DOHH2 (cell line): ENCODE data around the gene ACTA2.

Experiments used
- H3F3A ChIP-seq: fragments of 200-600 bp; sonication (generic), shearing (Covaris generic); 2 replicates; pipeline ENCODE4 v1.6.0; 2016; ENCODE audit warnings: antibody characterized with exemption, mild to moderate bottlenecking; ENCODE audit not compliant: control insufficient read depth, insufficient read depth
- H3K27ac ChIP-seq: fragments of 200-600 bp; sonication (generic); 2 replicates; pipeline ENCODE4 v1.5.1; 2014; ENCODE audit warnings: low read depth, mild to moderate bottlenecking, low read length, moderate library complexity
- H3K27me3 ChIP-seq: fragments of 200-600 bp; sonication (generic); 2 replicates; pipeline ENCODE4 v1.6.1; 2014; ENCODE audit warnings: mild to moderate bottlenecking, low read length, mixed read lengths; ENCODE audit not compliant: control insufficient read depth
- H3K36me3 ChIP-seq: fragments of 200-600 bp; sonication (generic); 2 replicates; pipeline ENCODE4 v1.6.1; 2014; ENCODE audit warnings: mild to moderate bottlenecking, low read length, moderate library complexity, mixed read lengths; ENCODE audit not compliant: control insufficient read depth
- H3K4me1 ChIP-seq: fragments of 200-600 bp; sonication (generic); 2 replicates; pipeline ENCODE4 v1.6.1; 2014; ENCODE audit warnings: mild to moderate bottlenecking, low read length, mixed read lengths; ENCODE audit not compliant: control insufficient read depth
- H3K4me2 ChIP-seq: fragments of 200-600 bp; sonication (generic); 2 replicates; pipeline ENCODE4 v1.6.0; 2014; ENCODE audit warnings: mild to moderate bottlenecking, low read length, moderate library complexity
- H3K4me3 ChIP-seq: fragments of 200-600 bp; sonication (generic); 2 replicates; pipeline ENCODE4 v1.5.1; 2014; ENCODE audit warnings: mild to moderate bottlenecking, low read length, mixed read lengths
- H3K79me2 ChIP-seq: fragments of 200-600 bp; sonication (generic); 2 replicates; pipeline ENCODE4 v1.6.1; 2014; ENCODE audit warnings: mild to moderate bottlenecking, low read length, mixed read lengths; ENCODE audit not compliant: control insufficient read depth
- H3K9me2 ChIP-seq: fragments of 200-600 bp; sonication (generic); replicated peaks from 2 replicates; pipeline ENCODE4 v1.6.1; 2014; ENCODE audit warnings: mild to moderate bottlenecking, low read length, mixed read lengths; ENCODE audit not compliant: control insufficient read depth
- H3K9me3 ChIP-seq: fragments of 200-600 bp; sonication (generic); 2 replicates; pipeline ENCODE4 v1.6.1; 2014; ENCODE audit warnings: antibody characterized with exemption, low read length, mixed read lengths; ENCODE audit not compliant: control insufficient read depth, insufficient read depth
- H4K20me1 ChIP-seq: fragments of 200-600 bp; sonication (generic); 2 replicates; pipeline ENCODE4 v1.6.0; 2014; ENCODE audit warnings: low read depth, mild to moderate bottlenecking, antibody characterized with exemption, low read length, moderate library complexity; ENCODE audit not compliant: control insufficient read depth, insufficient read depth
- EZH2phosphoT487 ChIP-seq: fragments of 200-600 bp; sonication (generic); IDR thresholded peaks from 2 replicates; pipeline ENCODE4 v1.6.1; 2017; ENCODE audit warnings: borderline replicate concordance, mild to moderate bottlenecking, antibody characterized with exemption, low read length, moderate library complexity, mixed read lengths
- TF ChIP-seq, protein P1 (sequence below): fragments of 200-600 bp; sonication (generic); IDR thresholded peaks from one replicate; pipeline ENCODE4 v1.5.1; 2014; ENCODE audit warnings: antibody characterized with exemption, mild to moderate bottlenecking, low read depth, low read length; ENCODE audit not compliant: poor library complexity, severe bottlenecking

Gene ACTA2

DNA sequence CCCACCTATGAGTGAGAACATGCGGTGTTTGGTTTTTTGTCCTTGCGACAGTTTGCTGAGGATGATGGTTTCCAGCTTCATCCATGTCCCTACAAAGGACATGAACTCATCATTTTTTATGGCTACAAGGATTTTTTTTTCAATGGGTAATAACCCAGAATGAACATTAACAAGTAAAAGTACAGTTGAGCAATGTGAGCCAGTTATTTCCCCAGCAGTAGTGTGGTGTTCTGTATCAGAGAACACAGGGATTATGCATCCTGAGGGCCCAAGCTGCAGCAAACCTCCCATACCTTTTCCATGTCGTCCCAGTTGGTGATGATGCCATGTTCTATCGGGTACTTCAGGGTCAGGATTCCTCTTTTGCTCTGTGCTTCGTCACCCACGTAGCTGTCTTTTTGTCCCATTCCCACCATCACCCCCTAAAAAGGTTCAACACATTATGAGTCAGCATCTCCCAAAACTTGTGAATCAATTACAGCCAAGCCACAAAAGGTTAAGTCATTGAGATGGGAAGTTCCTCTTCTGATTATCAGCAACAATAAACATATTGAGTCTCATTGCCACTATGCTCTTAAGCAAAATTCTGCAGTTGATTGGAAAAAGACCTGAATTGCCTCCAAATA is 5.5 kb downstream of the ACTA2 start:
- Histone ChIP-seq H3K27ac (no peak overlapping the region), H4K20me1 (no peaks in the 10 kb centered on the region), H3K9me3 (no peaks in the 10 kb centered on the region), H3K4me3 (no peak overlapping the region), H3F3A (peaks cover 5% of the 10 kb centered on the region; the same call in 1 of the 2 replicates), H3K36me3 (no peaks in the 10 kb centered on the region), H3K9me2 (no peaks in the 10 kb centered on the region), H3K27me3 (no peaks in the 10 kb centered on the region), H3K79me2 (no peaks in the 10 kb centered on the region), H3K4me1 (peaks cover 14% of the 10 kb centered on the region), H3K4me2 (no peak overlapping the region)
- TF ChIP-seq, protein P1, sequence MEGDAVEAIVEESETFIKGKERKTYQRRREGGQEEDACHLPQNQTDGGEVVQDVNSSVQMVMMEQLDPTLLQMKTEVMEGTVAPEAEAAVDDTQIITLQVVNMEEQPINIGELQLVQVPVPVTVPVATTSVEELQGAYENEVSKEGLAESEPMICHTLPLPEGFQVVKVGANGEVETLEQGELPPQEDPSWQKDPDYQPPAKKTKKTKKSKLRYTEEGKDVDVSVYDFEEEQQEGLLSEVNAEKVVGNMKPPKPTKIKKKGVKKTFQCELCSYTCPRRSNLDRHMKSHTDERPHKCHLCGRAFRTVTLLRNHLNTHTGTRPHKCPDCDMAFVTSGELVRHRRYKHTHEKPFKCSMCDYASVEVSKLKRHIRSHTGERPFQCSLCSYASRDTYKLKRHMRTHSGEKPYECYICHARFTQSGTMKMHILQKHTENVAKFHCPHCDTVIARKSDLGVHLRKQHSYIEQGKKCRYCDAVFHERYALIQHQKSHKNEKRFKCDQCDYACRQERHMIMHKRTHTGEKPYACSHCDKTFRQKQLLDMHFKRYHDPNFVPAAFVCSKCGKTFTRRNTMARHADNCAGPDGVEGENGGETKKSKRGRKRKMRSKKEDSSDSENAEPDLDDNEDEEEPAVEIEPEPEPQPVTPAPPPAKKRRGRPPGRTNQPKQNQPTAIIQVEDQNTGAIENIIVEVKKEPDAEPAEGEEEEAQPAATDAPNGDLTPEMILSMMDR = no peak
- TF ChIP-seq EZH2phosphoT487 = no peak

DNA sequence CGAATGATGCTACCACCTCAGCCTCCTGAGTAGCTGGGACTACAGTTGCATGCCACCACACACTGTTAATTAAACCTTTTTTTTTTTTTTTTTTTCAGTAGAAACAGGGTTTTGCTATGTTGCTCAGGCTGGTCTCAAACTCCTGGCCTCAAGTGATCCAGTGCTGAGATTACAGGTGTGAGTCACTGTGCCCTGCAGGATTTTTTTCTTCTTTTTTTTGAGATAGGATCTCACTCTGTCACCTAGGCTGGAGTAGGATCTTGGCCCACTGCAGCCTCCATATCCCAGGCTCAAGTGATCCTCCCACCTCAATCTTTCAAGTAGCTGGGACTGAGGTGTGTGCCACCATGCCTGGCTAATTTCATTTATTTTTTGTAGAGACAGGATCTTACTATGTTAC is 6.4 kb downstream of the ACTA2 start:
- Histone ChIP-seq H4K20me1 (no peaks in the 10 kb centered on the region), H3K9me2 (no peaks in the 10 kb centered on the region), H3K79me2 (no peaks in the 10 kb centered on the region), H3K27me3 (no peaks in the 10 kb centered on the region), H3K4me1 (peaks cover 14% of the 10 kb centered on the region), H3K4me3 (no peak overlapping the region), H3K27ac (no peak overlapping the region), H3K4me2 (no peak overlapping the region), H3K36me3 (no peaks in the 10 kb centered on the region), H3F3A (peaks cover 5% of the 10 kb centered on the region; the same call in 1 of the 2 replicates), H3K9me3 (no peaks in the 10 kb centered on the region)
- TF ChIP-seq, protein P1 = no peak
- TF ChIP-seq EZH2phosphoT487 = no peak

DNA sequence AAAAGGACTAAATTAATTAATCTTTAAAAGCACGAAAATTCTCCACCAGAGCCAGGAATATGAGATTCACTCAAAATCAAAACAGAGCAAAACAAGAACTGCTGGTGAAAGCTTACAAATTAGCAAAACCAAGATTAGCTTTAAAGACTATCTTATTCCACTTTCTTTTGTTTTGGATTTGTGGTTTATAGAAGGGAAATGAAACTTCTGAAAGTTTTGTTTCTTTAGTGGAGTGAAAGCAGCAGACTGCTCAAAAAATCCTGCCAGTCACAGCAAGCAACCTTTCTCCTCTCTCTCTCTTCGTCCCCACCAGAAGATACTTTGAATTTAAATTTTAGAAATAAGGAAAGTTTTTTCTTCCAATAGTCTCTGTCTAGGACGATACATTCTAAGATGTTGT is 7.8 kb downstream of the ACTA2 start:
- peak overlapping the region; percentile 37 for H3K4me2 ChIP-seq

More for the DNA sequence above, 7.8 kb downstream of the ACTA2 start:
- peaks cover 14% of the 10 kb centered on the region for H3K4me1 ChIP-seq
- H3K27me3 ChIP-seq = no peaks in the 10 kb centered on the region
- H3K79me2 ChIP-seq = no peaks in the 10 kb centered on the region
- no peaks in the 10 kb centered on the region for H3K36me3 ChIP-seq
- no peak overlapping the region for H3K4me3 ChIP-seq
- H3F3A ChIP-seq = peaks cover 5% of the 10 kb centered on the region; the same call in 1 of the 2 replicates
- H3K9me3 ChIP-seq = no peaks in the 10 kb centered on the region
- no peaks in the 10 kb centered on the region for H4K20me1 ChIP-seq
- TF ChIP-seq, protein P1 = no peak
- TF ChIP-seq EZH2phosphoT487 = no peak
- no peak overlapping the region for H3K27ac ChIP-seq
- H3K9me2 ChIP-seq = no peaks in the 10 kb centered on the region
